Kidney (tissue), 14 donors: ENCODE data around the gene ANO10. TPM values are rescaled to one million over a fixed set of nuclear protein-coding genes. Genes with fewer than 3 reads are reported as not detected.

Experiments used
- DNase-seq, 5 donors: peaks; one replicate each; pipeline ENCODE4 v3.0.0-alpha.2; 2013 to 2020
- FAIRE-seq: peaks from 2 replicates; lab custom pipeline; 2012; peaks lifted over from hg19 to GRCh38; lab: Jason Lieb, UNC
- H3K27ac ChIP-seq, 2 donors: one replicate each; pipeline ENCODE4 v1.7.0; 2013; ENCODE audit warnings: low read depth in 2 of 2, low read length in 2 of 2, inconsistent platforms in 1 of 2
- H3K27me3 ChIP-seq: one replicate; pipeline ENCODE4 v1.7.1; 2013; ENCODE audit warnings: low read length, inconsistent platforms; ENCODE audit not compliant: control insufficient read depth, insufficient read depth
- H3K36me3 ChIP-seq, 3 donors: one replicate each; pipeline versions ENCODE4 v1.7.0 to v1.7.1; 2013; ENCODE audit warnings: low read length in 3 of 3, control low read depth in 1 of 3, inconsistent platforms in 1 of 3; ENCODE audit not compliant: insufficient read depth in 3 of 3, control insufficient read depth in 2 of 3
- H3K4me1 ChIP-seq, 3 donors: one replicate each; pipeline versions ENCODE4 v1.7.0 to v1.7.1; 2013; ENCODE audit warnings: low read length in 3 of 3, inconsistent platforms in 1 of 3, low read depth in 1 of 3; ENCODE audit not compliant: control insufficient read depth in 2 of 3, insufficient read depth in 2 of 3
- H3K4me3 ChIP-seq, 3 donors: one replicate each; pipeline versions ENCODE4 v1.7.0 to v1.8.1; 2013; ENCODE audit warnings: low read length in 3 of 3, control low read depth in 1 of 3, inconsistent platforms in 1 of 3
- H3K9ac ChIP-seq, 3 donors: one replicate each; pipeline versions ENCODE4 v1.7.0 to v1.7.1; 2013; ENCODE audit warnings: low read length in 3 of 3, control low read depth in 1 of 3, inconsistent platforms in 1 of 3
- H3K9me3 ChIP-seq, 3 donors: one replicate each; pipeline versions ENCODE4 v1.7.0 to v1.7.1; 2013; ENCODE audit warnings: low read length in 3 of 3, control low read depth in 1 of 3, inconsistent platforms in 1 of 3; ENCODE audit not compliant: control insufficient read depth in 2 of 3, insufficient read depth in 1 of 3
- CTCF ChIP-seq: IDR thresholded peaks from 3 replicates; pipeline ENCODE4 v1.5.1; 2012; ENCODE audit warnings: mild to moderate bottlenecking, moderate library complexity, borderline replicate concordance; ENCODE audit not compliant: insufficient read depth; ENCODE audit errors: extremely low read depth
- intact Hi-C: fragments of 100-400 bp; cut with DNase I; formaldehyde crosslinking; loops from one replicate; pipeline ENCODE4 v1.11.1; 2022
- polyA plus RNA-seq: library from polyadenylated mRNA; stranded (reverse); fragments of 350-450 nt; fragmentation: Illumina TruSeq; extraction: RNeasy Lipid Tissue Mini Kit (QIAGEN cat#74804); gene quantifications from one replicate; pipeline ENCODE4 v1.2.3, GENCODE V29; 2014; ENCODE audit warnings: low read depth, low replicate concordance; ENCODE audit not compliant: insufficient read depth
- total RNA-seq: library from RNA; stranded (reverse); fragmentation: NEBNext Ultra II Directional; extraction: Animal tissue kit (Norgen Biotek cat#: 25700); gene quantifications from one replicate; pipeline ENCODE4 v1.2.1, GENCODE V29; 2021
- donor health status: control.
- donor health status: control.
- donor health status: control.
- donor health status: control.
- donor health status: control.
- donor health status: DM: yes; HTN: yes; CAD: no.
- donor health status: Normal renal cell carcinoma (clear cell type).

The ANO10 gene
- total and polyA plus RNA-seq, 2 donors from 2014 or later, result 45.7 to 48.2 TPM

GRCh38 chr3:43334976-43335375 is 286.8 kb downstream of the ANO10 start:
- H3K9me3 ChIP-seq, result peaks cover 2 to 28% (median 3%) of the 10 kb centered on the region in 3 donors
- TF ChIP-seq CTCF, result no peak
- H3K4me1 ChIP-seq, result no peaks in the 10 kb centered on the region
- H3K4me3 ChIP-seq, result no peak overlapping the region
- no peak for DNase-seq
- intact Hi-C loops, result no loop called here
- H3K9ac ChIP-seq, result no peak overlapping the region
- peaks cover 8 to 30% (median 11%) of the 10 kb centered on the region in 3 donors for H3K36me3 ChIP-seq
- H3K27me3 ChIP-seq, result no peaks in the 10 kb centered on the region
- no peak overlapping the region for H3K27ac ChIP-seq
- peak; percentile 11 for FAIRE-seq

DNA sequence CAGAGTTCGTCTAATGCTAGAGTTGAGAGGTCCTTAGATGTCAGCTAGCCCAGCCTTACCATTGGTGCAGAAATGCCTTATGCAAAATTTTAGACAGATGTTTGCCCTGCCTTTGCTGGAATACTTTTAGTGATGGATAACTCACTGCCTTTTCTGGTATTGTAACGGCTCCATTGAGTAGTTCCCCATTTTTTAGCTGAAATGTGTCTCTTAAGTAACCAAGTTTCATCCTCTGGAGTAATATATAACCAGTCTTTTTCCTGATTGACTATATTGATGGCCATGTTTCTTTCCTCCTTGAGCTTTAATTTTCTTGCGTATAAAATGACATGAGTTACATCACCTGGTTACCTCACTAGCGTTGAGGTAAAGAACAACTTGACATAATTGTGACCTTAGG is 290.4 kb downstream of the ANO10 start:
- peaks cover 0 to 8% (median 2%) of the 10 kb centered on the region in 3 donors for H3K36me3 ChIP-seq
- intact Hi-C loops, result no loop called here
- TF ChIP-seq CTCF, result no peak
- H3K4me3 ChIP-seq, result no peak overlapping the region
- peaks cover 0 to 10% (median 2%) of the 10 kb centered on the region in 3 donors for H3K9me3 ChIP-seq
- H3K27ac ChIP-seq, result no peak overlapping the region
- DNase-seq, result no peak
- FAIRE-seq, result no peak
- H3K4me1 ChIP-seq, result peaks cover 0 to 13% (median 9%) of the 10 kb centered on the region in 3 donors
- H3K27me3 ChIP-seq, result no peaks in the 10 kb centered on the region
- no peak overlapping the region for H3K9ac ChIP-seq

GRCh38 chr3:43330981-43331380 is 290.8 kb downstream of the ANO10 start:
- Histone ChIP-seq H3K4me1 (peaks cover 0 to 17% (median 10%) of the 10 kb centered on the region in 3 donors), H3K9ac (no peak overlapping the region), H3K9me3 (peaks cover 0 to 9% (median 2%) of the 10 kb centered on the region in 3 donors), H3K4me3 (no peak overlapping the region), H3K36me3 (peaks cover 0 to 8% (median 2%) of the 10 kb centered on the region in 3 donors), H3K27ac (no peak overlapping the region), H3K27me3 (no peaks in the 10 kb centered on the region)
- DNase-seq (peak in 1 of 5 donors; percentile 41), FAIRE-seq (no peak)
- intact Hi-C loops, result no loop called here
- no peak for TF ChIP-seq CTCF

- Histone ChIP-seq H3K36me3 (no peaks in the 10 kb centered on the region), H3K27me3 (no peaks in the 10 kb centered on the region), H3K4me3 (no peak overlapping the region), H3K27ac (no peak overlapping the region), H3K9me3 (no peaks in the 10 kb centered on the region), H3K9ac (no peak overlapping the region), H3K4me1 (peaks cover 0 to 27% (median 10%) of the 10 kb centered on the region in 3 donors)
- no peak for TF ChIP-seq CTCF
- intact Hi-C loops, result no loop called here
- no peak for FAIRE-seq
- DNase-seq, result no peak
Measured at GRCh38 chr3:43328653-43329052, 293.2 kb downstream of the ANO10 start.
